ENCODE measurements around the gene METTL2A.

GRCh38 chr17:62456016-62456415 is 32.3 kb downstream of the METTL2A start:
- TF ChIP-seq CTCF (IDR thresholded peaks at IDR 0.05) (no peak), MAFK (IDR thresholded peaks at IDR 0.05; ENCODE audit: partially characterized antibody) (no peak), BCL3 (IDR thresholded peaks at IDR 0.05) (no peak), MYC (IDR thresholded peaks at IDR 0.05; ENCODE audit: borderline replicate concordance, low read length) (no peak), CHD2 (IDR thresholded peaks at IDR 0.05; ENCODE audit: low read length, partially characterized antibody) (no peak), EHMT2 (IDR thresholded peaks at IDR 0.05; ENCODE audit: low read depth) (no peak), RAD21 (conservative IDR thresholded peaks at IDR 0.05 in 1 of 2, IDR thresholded peaks at IDR 0.05 in 1 of 2) (no peak), EP300 (IDR thresholded peaks at IDR 0.05) (no peak), BHLHE40 (IDR thresholded peaks at IDR 0.05; ENCODE audit: low read depth, low read length) (no peak), SMC3 (IDR thresholded peaks at IDR 0.05) (no peak), POLR2A (IDR thresholded peaks at IDR 0.05; ENCODE audit: low read length) (no peak), HOXA7 (CRISPR knock-in tag; IDR thresholded peaks at IDR 0.05) (no peak)
